IPS DF 4.7 (cell line): ENCODE data around the gene COP1.
A peak's percentile ranks its signal among the peaks of the same experiment; 100 is the strongest.
"Not testable (repeated sequence)": the region's sequence is repeated elsewhere in the genome, so short reads cannot be mapped to it uniquely, and the experiment has no call there.

Source experiments
- DNase-seq: peaks from one replicate; pipeline ENCODE4 v3.0.0-alpha.2; 2013; ENCODE audit warnings: low spot score; ENCODE audit errors: extremely low read depth

COP1 gene

GRCh38 chr1:176206961-176207902 is at the start of gene COP1:
Gene COP1 (minus strand): TSS chr1:176207286. CDS start chr1:176206978, 308 bp downstream.
- DNase-seq, result peak; percentile 86

DNA sequence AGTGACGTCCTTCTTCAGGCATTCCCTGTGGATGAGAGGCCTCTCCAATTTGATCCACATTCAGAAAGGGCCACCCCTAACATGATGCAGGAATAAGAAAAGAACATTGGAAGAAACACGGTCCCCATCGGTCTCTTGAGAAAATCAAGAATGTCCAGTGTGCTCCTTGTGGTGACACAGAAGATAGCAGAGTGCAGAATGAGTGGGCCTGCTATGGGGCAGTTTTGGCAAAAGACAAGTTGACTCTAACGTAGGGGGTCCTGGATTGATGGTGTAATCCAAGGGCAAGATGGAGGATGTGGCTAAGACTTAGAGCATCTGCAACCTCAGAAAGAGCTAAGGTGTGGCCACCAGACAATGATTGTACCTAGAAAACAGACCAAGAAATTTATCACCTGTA is 45.1 kb upstream of the COP1 start:
- DNase-seq, result no peak

DNA sequence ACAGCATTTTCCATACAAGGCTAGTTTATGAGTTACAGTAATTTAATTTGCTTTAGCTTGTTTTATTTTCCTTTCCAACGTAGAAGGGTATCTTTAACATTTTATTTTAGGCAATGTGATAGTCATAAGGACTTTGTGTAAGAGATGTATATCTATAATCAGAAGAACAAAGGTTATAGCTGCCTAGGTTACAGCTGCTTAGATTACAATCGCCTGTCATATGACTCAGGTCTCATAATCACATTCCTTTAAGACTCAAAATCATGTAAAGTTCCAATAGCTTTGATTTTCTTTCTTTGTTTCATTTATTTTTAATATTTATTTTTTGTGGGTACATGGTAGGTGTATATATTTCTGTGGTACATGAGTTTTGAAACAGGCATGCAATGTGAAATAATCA is 37.8 kb upstream of the COP1 start:
- DNase-seq, result no peak

GRCh38 chr1:176243746-176244145 is 36.7 kb upstream of the COP1 start:
- no peak for DNase-seq

GRCh38 chr1:176241385-176242015 is 34.4 kb upstream of the COP1 start:
- no peak for DNase-seq

- not testable (repeated sequence) for DNase-seq
Observed at GRCh38 chr1:176233657-176234056, 26.6 kb upstream of the COP1 start.

- no peak for DNase-seq
Observed at GRCh38 chr1:176227579-176227978, 20.5 kb upstream of the COP1 start.

DNA sequence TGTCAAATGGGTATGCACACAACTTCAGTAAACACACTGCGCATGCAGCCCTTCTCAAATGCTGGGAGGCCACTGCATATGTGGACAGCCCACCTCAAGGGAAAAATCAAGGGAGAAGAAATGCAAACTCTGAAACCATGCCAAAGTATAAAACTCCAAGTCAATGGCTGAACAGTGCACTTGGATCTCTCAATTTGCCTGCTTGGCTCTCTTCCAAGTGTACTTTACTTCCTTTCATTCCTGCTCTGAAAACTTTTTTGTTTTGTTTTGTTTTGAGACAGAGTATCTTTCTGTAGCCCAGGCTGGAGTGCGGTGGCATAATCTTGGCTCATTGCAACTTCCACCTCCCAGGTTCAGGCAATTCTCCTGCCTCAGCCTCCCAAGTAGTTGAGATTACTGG is 18.8 kb upstream of the COP1 start:
- DNase-seq, result no peak

GRCh38 chr1:176225479-176225875 is 18.4 kb upstream of the COP1 start:
- DNase-seq, result no peak

DNA sequence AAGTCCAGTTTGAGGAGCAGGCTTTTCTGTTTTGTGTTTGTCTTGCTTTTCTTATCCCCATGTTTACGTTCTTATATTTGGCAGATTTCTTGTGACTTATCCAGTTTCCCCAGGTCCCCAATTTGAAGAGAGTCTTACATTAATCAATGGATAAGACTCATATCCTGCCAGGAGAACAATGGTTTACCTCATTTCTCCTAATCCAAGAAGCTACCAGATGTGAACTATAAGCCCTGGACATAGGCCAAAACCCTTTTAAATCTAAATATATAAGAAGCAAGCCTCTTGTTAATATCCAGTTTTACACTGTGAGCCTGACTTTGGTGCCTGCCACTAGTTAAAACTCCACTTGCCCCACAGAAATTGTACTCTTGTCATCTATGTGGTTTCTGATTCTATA is 15.1 kb upstream of the COP1 start:
- no peak for DNase-seq

DNA sequence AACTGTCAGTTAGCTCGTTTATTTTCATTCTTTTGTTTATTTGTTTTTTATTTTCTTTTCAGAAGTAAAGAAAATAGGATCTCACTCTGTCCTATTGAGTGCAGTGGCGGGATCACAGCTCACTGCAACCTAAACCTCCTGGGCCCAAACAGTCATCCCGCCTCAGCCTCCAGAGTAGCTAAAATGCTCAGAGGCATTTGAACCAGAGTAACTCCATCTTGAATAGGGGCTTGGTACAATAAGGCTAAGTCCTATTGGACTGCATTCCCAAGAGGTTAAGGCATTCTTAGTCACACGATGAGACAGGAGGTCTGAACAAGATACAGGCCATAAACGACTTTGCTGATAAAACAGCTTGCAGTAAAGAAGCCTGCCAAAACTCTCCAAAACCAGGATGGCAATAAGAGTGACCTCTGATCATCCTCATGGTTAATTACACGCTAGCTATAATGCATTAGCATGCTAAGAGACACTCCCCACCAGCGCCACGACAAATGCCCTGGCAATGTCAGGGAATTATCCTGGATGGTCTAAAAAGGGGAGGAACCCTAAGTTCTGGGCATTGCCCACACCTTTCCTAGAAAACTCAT is 13.1 kb upstream of the COP1 start:
- no peak for DNase-seq

DNA sequence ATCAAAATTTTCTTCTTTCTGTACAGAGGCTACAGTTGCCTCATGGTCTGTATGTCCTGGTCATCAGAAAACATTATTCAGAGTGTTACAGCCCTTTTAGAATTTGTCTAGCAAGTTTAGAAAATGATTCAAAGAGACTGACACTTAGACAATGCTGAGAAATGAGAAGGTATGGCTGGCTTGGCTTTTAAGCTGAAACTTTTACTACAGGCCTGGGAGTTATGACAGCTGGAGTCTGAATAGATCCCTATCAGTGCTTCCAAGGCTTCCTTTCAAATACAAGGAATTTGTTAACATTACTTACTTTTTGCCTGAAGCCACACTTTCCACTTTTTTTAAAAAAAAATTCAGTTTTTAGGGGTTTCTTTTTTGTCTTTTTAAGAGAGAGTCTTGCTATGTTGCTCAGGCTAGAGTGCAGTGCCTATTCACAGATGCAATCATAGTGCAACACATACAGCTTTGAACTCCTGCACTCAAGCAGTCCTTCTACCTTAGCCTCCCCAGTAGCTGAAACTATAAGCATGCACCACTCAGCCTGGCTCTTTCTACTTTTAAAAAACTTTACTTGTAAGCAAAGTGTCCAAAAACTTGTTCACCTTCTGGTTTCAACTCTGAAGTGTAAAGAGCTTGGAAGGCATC is 10.5 kb upstream of the COP1 start:
- DNase-seq, result no peak

DNA sequence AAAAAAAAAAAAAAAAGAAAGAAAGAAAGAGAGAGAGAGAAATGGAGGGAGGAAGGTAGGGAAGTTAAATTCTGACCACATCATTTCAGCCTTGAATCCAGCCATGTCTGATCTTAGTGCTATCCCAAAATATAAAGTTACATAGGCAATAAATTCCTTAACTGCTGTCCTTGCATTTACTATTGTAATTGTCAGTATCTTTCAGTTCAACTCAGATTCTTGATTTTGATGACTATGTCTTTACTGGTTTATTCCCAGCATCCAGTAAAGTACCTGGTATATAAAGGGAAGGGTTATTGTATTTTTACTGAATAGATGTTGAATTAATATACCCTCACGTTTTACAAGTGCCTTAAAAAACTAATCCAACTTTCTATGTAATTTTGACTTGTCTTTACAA is 8.9 kb upstream of the COP1 start:
- no peak for DNase-seq

DNA sequence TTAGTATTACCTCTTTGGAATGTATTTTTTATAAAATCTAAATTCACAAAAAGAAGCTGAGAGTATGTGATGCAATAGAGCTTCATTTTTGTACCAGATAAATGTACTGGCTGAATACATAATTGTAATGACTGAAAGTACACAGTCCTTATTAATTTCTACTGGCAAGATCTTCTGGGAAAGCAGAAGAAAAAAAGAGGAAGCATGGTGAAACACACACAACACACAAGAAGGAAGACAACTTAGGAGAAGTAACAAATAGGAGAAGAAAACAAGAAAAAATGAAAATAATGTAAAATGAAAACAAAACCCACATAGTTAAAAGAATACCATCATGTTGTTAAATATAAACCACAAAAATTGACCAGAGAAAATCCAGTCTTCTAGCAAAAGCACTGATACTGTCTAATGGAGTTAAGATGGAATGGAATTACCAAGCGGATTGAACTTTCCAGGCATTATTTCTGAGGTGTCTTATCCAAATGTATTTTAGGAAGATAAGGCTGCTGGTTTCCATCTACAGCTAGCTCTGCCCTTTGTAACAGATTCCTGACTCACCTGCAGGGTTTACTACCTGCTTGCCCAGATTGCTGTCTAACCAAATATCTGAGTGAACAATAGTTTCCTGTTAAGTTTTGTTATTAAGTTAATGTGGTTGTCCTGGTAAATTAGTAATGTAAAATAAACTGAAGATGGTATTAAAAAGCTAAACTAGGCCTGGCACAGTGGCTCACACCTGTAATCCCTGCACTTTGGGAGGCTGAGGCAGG is 4.5 kb upstream of the COP1 start:
- no peak for DNase-seq

- no peak for DNase-seq
Observed at GRCh38 chr1:176208034-176208433, 948 bp upstream of the COP1 start.

- no peak for DNase-seq
Observed at GRCh38 chr1:176206006-176206960, 803 bp downstream of the COP1 start.

- DNase-seq, result no peak
Observed at GRCh38 chr1:176205332-176205914, 1.7 kb downstream of the COP1 start.

GRCh38 chr1:176204655-176205054 is 2.4 kb downstream of the COP1 start:
- DNase-seq, result not testable (repeated sequence)

DNA sequence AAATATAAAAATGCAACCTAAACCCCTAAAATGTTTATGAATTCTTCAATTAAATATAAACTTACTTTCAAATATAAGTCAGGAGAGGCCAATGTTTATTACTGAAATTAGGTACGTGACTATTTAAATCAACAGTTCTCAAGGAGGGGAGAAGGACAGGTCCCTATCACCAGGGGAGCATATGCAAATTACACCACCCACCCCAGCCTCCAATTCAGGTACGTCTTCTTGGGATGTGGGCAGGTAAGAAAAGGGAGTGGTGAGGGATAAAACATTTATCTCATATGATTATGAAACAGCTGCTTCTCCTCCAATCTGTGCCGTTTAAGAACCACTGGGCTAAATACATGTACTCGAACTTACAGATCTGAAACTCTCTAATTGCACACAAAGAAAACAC is 3.4 kb downstream of the COP1 start:
- no peak for DNase-seq

DNA sequence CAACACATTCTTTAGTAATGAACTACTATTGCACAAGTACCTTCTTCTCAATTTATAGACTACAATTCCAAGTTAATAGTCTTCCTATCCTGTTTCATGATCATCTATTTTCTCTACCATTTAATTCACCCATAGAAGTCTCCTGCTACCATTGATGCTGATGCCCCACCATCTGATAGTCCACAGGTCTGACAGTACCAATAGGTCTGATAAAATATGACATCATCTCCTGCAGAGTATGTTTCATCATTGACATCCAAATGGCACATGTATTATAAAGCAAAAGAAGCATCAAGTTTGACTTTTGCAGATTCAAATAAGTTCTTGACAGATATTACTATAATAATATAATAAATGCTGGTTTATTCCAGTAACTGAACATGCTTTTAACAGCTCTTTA is 5.5 kb downstream of the COP1 start:
- DNase-seq, result no peak
